CD4-positive, alpha-beta T cell treated with Interleukin-21 for 1 hour (primary cell): ENCODE results near the gene MYBL2.
"Not testable (repeated sequence)": the region's sequence is repeated elsewhere in the genome, so short reads cannot be mapped to it uniquely, and the experiment has no call there.

ENCODE experiments used
- DNase-seq: peaks from one replicate; pipeline ENCODE4 v3.0.0-alpha.2; 2020

Gene MYBL2

DNA sequence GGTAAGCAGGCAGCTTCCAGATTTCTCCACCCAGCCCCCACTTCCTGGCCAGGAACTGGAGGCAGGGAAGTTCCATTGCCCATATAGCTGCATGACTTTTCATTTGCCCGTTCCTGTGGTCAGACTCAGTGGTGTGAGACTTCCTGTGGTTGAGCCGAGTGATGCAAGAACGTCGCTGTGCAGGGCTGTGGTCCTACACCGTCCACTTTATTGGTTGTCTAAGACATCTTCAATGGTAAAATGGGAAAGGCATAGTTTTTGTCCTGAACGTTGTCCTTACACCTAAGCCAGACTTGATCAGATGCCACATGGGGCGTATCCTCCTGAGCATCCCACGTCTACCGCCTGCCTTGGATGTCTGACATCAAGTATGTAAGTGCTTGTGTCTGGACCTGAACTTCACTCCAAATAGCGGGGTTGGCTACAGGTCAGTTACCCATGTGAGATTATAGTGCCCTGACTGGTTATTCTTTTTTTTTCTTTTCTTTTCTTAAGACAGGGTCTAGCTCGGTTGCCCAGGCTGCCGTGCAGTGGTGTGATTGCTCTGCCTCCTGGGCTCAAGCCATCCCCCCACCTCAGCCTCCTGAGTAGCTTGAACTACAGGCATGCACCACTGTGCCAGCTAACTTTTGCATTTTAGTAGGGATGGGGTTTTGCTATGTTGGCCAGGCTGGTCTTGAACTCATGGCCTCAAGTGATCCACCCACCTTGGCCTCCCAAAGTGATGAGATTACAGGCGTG, 85.8 kb downstream of the MYBL2 start:
- DNase-seq, result peak; percentile 19

DNA sequence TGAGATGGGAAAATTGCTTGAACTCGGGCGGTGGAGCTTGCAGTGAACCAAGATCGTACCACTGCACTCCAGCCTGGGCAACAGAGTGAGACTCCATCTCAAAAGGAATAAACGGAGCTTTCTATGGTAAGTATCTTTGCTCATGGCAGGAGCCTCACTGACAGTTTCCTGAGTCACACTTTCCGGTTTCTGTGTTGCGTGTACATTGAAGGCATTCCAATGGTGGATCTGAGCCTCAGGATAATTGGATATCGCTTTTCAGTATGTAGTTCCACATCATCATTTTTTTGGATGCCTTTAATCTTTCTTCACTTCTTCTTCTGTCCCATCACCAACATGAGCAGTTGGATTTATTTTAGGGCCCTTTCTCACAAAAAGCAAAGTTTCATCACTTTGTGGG, 88.5 kb downstream of the MYBL2 start:
- no peak for DNase-seq

DNA sequence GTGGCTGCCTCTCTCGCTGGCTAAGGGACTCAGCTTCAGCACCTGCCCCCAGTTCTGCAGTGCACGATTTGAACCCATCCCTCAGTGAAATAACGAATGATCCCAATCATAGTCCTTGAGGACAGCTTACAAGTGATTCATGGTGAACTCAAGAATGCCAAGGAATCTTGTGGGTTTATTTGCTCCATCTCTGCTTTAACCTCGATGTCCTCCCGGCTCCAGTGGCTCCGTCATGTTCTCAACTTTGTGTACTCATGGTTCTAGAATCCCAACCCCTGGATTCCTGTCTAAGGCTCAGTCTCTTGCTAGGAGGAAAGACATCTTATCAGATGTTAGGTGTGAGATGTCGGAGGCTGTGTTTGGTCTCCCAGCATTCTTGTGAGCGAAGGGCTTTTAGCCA, 88.9 kb downstream of the MYBL2 start:
- no peak for DNase-seq

DNA sequence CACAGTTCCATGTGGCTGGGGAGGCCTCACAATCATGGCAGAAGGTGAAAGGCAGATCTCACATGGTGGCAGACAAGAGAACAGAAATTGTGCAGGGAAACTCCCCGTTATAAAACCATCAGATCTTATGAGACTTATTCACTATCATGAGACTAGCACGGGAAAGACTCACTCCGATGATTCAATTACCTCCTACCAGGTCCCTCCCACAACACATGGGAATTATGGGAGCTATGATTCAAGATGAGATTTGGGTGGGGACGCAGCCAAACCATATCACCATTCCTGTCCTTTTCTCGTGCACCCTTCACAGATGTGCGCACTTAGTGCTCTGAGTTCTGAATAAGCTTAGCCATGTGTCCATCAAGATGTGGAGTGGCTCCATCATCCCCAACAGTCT, 91.0 kb downstream of the MYBL2 start:
- DNase-seq, result not testable (repeated sequence)

DNA sequence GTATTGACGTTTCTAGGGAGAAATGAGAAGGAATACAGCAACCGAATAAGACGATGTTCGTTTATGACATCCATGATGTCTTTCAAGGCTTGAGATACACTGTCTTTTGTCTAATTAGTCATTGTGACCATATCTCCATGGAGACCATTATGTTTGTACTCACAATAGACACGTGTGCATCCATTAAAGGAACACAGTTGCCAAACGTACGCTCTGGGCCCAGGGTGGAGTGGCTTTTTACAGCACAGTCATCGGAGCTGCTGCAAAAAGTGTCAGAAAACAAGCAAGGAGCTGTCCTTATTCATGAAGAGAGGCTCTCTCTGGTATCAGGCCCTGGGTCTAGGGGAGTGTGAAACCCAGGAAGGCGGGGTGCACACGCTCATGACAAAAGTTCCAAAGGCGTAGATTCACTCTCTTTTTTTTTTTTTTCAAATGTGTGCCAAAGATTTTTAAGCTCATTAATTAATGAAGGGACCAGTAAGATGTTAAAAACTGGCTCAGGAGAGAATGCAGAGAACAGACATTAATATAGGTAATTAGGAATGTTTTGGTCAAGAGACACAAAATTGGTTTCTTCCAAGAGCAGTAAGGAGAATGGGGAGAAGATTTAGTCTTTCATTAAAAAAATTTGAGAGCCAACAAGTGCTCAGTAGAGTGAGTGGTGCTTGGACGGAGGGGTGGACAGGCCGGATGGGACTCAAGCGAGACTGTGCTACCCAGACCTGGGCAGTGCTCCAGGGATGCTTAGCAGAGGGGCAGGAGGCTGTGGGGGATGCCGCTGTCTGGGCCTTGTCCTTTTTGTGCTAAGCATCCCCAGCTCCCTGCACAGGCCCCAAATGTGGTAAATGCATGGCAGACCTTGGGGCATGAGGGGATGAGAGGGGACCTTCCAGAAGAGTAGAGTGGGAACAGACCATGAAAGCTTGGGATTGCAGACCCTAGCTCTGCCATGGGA, 94.7 kb downstream of the MYBL2 start:
- no peak for DNase-seq

DNA sequence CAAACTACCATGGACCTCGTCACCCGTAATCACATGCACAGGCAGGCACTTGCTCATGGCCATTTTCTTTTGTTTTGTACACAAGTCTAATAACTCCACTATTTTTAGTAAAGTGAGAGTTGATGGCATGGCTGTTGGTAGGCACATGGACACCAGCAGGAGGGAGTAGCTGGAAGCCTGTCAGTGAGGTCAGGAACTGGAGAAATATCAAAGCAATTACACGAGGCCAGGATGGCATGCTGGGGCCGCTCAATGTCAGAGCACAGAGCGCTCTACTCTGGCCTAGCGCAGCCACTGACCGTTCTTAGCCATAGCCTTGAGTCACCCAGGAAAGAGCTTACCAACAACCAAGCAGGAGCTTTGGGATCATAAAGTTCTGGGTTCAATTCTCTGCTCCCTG, 96.0 kb downstream of the MYBL2 start:
- no peak for DNase-seq

DNA sequence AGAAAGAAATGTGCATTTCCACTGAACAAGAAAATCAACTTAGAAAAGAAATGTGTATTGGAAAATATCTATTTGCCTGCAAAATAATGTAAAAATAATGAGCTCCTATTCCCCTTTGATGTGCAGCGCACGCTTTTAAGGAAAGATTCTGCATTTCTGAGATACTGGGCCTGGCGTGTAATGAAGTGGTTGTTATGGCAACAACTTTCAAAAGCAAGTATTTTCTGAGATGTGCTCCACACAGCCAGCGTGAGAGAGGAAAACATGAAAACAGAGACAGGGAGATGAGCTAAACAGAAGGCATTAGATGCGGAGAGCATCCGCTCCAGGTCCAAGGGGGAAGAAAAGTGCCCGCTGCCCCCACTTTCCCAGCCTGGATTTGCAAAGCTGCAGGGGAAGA, 99.0 kb downstream of the MYBL2 start:
- no peak for DNase-seq
